RPMI8226 (cell line): Measurements from ENCODE around the gene RAD52.

Source experiments
- DNase-seq: peaks from one replicate; pipeline ENCODE4 v3.0.0-alpha.2; 2015

The RAD52 gene

GRCh38 chr12:949453-950191 is at the start of gene RAD52:
Gene RAD52, minus strand, starts transcription at chr12:949694. Its CDS starts 16,636 bp downstream, at chr12:933058.
- DNase-seq, result peak; percentile 98

GRCh38 chr12:998020-998874 is 48.8 kb upstream of the RAD52 start:
- no peak for DNase-seq

GRCh38 chr12:997505-997904 is 48.0 kb upstream of the RAD52 start:
- no peak for DNase-seq

- DNase-seq, result no peak
These were observed 47.4 kb upstream of the RAD52 start for GRCh38 chr12:996881-997280.

GRCh38 chr12:992647-993046 is 43.2 kb upstream of the RAD52 start:
- no peak for DNase-seq

- no peak for DNase-seq
These were observed 42.1 kb upstream of the RAD52 start for GRCh38 chr12:991350-992333.

GRCh38 chr12:990661-991349 is 41.3 kb upstream of the RAD52 start, which contains the start of gene ERC1:
Gene ERC1, plus strand, starts transcription at chr12:991223. Its CDS starts 36,681 bp downstream, at chr12:1027904.
- DNase-seq, result peak; percentile 89

GRCh38 chr12:989751-990660 is 40.5 kb upstream of the RAD52 start:
- DNase-seq, result peak; percentile 70

- no peak for DNase-seq
These were observed 39.6 kb upstream of the RAD52 start for GRCh38 chr12:989051-989450.

- no peak for DNase-seq
These were observed 39.2 kb upstream of the RAD52 start for GRCh38 chr12:988646-989045.

- DNase-seq, result no peak
These were observed 32.5 kb upstream of the RAD52 start for GRCh38 chr12:981961-982360.

GRCh38 chr12:981176-981828 is 31.8 kb upstream of the RAD52 start:
- no peak for DNase-seq

- DNase-seq, result no peak
These were observed 29.9 kb upstream of the RAD52 start for GRCh38 chr12:979349-979748.

- no peak for DNase-seq
These were observed 27.7 kb upstream of the RAD52 start for GRCh38 chr12:977156-977555.

- no peak for DNase-seq
These were observed 27.1 kb upstream of the RAD52 start for GRCh38 chr12:976644-977043.

- no peak for DNase-seq
These were observed 24.9 kb upstream of the RAD52 start for GRCh38 chr12:974271-974862.

- DNase-seq, result no peak
These were observed 22.5 kb upstream of the RAD52 start for GRCh38 chr12:971991-972390.

GRCh38 chr12:969821-970220 is 20.3 kb upstream of the RAD52 start:
- no peak for DNase-seq

- DNase-seq, result no peak
These were observed 19.1 kb upstream of the RAD52 start for GRCh38 chr12:968545-968944.

- no peak for DNase-seq
These were observed 18.1 kb upstream of the RAD52 start for GRCh38 chr12:967641-968040.
